NK-92 (cell line): ENCODE measurements around the gene DCAF7.

ENCODE experiments used
- DNase-seq: peaks from one replicate; lab custom pipeline; 2025; ENCODE audit not compliant: unreplicated experiment; lab: John Stamatoyannopoulos, UW

DCAF7 gene

GRCh38 chr17:63549946-63550816 lies at the start of gene DCAF7:
TSS of gene DCAF7 (plus strand) at chr17:63550477. CDS start at chr17:63550678, 201 bp downstream.
- DNase-seq = peak; percentile 96

DNA sequence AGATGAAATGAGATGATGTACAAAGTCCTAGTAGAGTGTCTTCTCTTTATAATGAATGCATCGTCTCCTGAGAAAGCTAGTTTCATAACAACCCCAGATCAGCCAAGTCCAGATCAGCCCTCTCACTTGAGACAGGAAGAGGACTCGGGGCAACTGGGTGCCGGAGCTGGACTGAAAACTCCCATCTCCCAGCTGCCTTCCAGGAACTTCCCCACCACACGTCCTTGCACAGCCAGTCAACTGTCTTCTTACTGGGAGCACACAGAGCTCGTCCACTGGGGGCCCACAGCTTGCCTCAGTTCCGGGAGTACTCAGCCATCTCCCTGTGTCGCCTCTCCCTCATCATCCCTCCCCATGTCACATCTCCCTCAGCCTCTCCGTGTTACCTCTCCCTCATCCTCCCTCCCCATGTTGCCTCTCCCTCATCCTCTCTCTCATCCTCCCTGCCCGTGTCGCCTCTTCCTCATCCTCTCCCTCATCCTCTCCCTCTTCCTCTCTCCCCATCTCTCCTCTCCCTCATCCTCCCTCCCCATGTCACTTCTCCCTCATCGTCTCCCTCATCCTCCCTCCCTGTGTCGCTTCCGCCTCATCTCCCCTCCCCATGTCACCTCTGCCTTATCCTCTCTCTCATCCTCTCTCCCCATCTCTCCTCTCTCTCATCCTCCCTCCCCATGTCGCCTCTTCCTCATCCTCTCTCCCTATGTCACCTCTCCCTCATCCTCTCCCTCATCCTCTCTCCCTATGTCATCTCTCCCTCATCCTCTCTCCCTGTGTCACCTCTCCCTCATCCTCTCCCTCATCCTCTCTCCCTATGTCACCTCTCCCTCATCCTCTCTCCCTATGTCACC lies 49.5 kb upstream of the DCAF7 start:
- no peak for DNase-seq

GRCh38 chr17:63503341-63503705 lies 47.0 kb upstream of the DCAF7 start:
- DNase-seq = no peak

GRCh38 chr17:63504261-63504660 lies 46.0 kb upstream of the DCAF7 start:
- no peak for DNase-seq

GRCh38 chr17:63505341-63505740 lies 44.9 kb upstream of the DCAF7 start:
- no peak for DNase-seq

GRCh38 chr17:63506627-63507026 lies 43.6 kb upstream of the DCAF7 start:
- DNase-seq = no peak

GRCh38 chr17:63511331-63511730 lies 38.9 kb upstream of the DCAF7 start:
- no peak for DNase-seq

- DNase-seq = no peak
Measured at GRCh38 chr17:63512388-63512787, 37.9 kb upstream of the DCAF7 start.

DNA sequence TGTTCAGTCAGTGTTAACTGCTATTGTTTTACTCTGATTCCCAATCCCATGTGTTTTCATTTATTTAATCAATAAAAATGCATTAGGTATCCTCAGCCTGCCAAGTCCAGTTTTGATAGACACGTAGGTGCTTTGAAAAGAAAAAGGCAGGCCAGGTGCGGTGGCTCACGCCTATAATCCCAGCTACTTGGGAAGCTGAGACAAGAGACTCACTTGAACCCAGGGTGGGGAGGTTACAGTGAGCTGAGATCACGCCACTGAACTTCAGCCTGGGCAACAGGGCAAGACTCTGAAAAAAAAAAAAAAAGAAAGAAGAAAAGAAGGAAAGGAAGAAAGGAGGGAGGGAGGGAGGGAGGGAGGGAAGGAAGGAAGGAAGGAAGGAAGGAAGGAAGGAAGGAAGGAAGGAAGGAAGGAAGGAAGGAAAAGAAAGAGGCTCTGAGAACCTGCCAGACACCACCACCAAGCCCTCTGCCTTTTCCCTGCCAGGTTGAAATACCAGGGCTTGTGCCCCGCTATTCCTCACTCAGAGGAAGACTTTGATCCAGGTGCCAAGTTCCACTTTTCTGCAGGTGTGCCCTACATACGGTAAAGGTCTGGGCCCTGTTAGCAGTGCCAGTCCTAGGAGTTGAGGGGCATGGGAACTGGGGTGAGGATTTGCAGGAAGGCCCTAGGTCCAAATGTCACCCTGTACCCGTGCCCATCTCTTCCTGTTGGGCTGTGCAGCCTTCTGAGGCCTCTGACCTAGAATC lies 37.2 kb upstream of the DCAF7 start:
- no peak for DNase-seq

- DNase-seq = no peak
Measured at GRCh38 chr17:63514477-63514876, 35.8 kb upstream of the DCAF7 start.

GRCh38 chr17:63514974-63515373 lies 35.3 kb upstream of the DCAF7 start:
- no peak for DNase-seq

DNA sequence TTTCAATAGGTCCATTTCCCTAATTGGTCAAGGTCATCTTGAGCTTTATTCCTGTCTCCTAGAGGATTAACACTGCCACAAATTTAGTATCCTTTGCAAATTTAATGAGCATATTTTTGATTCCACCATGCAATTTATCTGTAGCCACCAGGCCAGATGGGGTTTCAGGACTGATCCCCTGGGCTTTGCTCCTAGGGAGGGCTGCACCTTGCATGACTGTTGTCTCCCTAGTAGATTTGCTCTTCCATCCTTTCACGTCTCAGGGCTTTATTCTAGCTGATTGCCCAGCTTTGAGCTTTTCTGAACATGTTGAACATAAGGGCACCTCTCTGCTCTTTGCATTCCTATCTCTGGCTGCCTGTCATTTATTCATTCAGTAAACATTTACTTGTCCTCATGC lies 34.9 kb upstream of the DCAF7 start:
- DNase-seq = no peak

DNA sequence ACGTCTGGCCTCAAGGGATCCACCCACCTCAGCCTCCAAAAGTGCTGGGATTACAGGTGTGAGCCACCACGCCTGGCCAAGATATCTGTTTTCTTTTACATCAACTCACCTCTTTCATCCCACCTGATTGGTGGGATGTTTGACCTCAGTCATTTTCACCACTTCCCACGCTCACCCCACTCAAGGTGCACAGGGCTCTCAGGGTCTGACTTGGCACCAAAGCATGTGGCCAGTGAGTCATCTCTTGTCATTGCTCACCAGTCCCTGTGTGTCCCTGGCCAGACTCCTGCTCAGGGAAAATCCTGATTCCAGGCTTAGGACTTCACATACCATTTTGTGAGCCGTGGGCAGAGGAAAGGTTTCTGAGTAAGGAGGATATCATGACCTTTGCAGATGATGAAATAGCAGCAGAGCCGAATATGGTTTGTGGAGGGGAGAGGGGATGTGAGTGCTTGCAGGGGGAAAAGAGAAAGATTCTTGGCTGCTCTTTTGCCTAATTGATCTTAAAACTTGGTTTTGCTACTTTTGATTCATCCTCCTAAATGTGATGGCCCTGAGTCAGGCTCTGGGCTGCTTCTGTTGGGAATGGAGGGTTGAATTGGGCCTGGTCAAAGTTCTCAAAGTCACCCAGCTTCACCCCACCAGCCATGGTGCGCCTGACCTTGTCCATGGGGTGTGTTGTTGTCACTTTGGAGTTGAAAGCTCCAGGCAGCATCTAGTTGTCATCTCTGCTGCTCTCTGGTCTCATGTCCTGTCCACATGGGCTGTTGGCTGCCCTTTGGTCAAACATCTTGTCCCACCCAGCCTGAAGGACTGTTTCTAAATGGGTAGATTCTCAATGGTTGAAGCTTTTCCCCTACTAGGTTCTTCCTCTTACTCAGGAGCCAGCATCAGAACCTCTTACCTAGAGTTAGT lies 33.1 kb upstream of the DCAF7 start:
- no peak for DNase-seq

DNA sequence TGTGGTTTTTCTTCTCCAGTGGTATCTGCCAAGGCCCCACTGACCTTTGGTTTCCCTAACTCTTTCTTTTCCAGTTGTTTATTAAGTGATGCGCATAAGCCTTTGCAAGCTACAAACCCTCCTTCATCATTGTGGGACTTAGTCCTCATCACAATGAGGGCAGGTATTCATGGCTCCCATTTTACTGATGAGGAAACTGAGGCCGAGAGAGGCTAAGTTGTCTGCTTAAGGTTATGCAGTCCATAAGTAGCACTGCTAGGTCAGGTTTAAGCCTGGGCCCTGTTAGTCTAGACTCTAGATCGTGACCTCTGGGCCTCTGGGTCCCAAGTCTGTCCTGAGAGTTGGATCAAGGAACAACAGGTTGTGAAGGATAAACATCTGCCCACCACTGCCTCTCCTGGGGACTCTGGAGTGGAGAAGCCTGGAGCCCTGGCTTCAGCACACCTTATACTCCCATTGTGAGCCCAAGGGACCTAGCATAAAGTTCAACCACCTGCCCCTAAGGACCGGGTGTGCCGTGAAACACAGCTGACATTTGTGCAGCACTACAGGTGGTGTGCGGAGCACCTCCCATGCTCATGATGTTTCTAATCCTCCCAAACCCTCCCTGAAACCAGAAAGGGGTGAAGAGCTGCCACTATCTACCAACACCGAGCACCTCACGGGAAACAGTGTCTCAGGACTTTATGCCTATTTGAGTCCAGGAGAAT lies 32.3 kb upstream of the DCAF7 start:
- no peak for DNase-seq

DNA sequence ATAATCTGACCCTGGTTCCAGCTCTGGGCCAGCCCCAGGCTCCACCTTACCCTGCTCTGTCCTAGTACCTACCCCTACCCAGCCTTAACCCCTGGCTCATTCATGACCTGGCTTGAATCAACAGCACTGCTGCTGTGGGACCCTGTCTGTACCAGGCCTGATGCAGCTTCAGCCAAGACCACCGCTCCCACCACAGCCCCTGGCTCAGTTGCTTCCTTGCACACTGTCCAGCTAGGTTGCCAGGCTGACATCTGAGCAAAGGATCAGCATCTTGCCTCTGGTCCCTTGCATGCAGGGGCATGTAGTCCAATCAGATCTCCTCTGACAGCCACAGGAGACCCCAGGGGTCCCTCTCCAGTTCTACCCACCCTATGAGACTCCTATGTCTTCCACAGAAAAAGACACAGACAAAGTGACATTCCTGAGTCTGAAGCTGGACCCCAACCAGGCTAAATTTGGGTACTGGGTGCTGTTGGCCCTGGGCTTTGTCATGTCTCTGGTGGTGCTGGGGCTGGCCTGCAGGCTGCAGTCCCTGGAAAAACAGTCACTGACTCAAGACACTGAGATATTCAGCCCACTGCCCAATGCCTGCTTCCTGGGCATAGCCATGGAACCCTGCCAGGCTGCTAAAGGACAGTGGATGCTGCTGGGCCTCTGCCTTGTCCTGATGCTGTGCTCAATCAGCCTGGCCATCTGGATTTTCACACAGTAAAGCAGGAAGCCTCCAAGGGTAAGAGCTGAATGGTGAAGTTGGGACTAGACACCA lies 31.0 kb upstream of the DCAF7 start:
- no peak for DNase-seq

GRCh38 chr17:63519972-63520882 lies 30.1 kb upstream of the DCAF7 start:
- no peak for DNase-seq

DNA sequence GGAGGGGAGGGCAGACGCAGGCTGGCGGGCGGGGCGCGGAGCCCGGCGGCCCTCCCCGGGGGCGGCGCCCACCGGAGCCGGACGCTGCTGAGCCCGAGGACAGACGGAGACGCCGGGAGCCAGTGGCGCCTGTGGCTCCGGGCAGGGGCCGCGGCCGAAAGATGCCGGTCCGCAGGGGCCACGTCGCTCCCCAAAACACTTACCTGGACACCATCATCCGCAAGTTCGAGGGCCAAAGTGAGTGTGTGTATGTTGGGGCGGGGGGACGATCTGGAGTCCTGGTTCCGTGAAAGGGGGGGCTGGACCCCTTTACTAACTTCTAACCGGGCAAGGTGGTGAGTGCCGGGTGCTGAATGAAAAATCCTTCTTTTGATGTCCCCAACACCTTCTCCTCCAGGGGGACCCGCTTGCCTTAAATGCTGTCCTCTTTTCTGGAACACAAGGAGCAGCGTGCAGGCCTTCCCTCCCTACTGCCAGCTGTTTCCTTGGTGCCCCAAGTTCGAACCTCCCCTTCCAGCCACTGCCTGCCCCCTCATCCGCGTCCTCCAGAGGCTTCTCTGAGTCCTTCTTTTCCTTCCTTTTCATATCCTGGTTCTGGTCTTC lies 26.9 kb upstream of the DCAF7 start, which contains the start of gene KCNH6:
TSS of gene KCNH6 (plus strand) at position 106 of the 603 bp plus-strand sequence. CDS start at position 162, 56 bp downstream.
- no peak for DNase-seq
